GM23248 (cell line): ENCODE measurements around the gene INPP5D. TPM values are rescaled to one million over a fixed set of nuclear protein-coding genes. Genes with fewer than 3 reads are reported as not detected.
"Not testable (repeated sequence)": the region's sequence is repeated elsewhere in the genome, so short reads cannot be mapped to it uniquely, and the experiment has no call there.

Source experiments
- DNase-seq: peaks from one replicate; pipeline ENCODE4 v3.0.0-alpha.2; 2015
- H2AFZ ChIP-seq: fragments of 200-600 bp; sonication (generic); 2 replicates; pipeline ENCODE4 v1.6.1; 2016; ENCODE audit warnings: antibody characterized with exemption
- H3F3A ChIP-seq: fragments of 200-600 bp; sonication (generic); 2 replicates; pipeline ENCODE4 v1.6.1; 2016; ENCODE audit warnings: mild to moderate bottlenecking, antibody characterized with exemption, mixed run types; ENCODE audit not compliant: insufficient read depth
- H3K27ac ChIP-seq: fragments of 200-600 bp; sonication (generic); 2 replicates; pipeline ENCODE4 v1.5.1; 2016; ENCODE audit warnings: mild to moderate bottlenecking
- H3K27me3 ChIP-seq: fragments of 200-600 bp; sonication (generic); replicated peaks from 2 replicates; pipeline ENCODE4 v1.6.1; 2016; ENCODE audit warnings: mild to moderate bottlenecking; ENCODE audit not compliant: insufficient read depth
- H3K36me3 ChIP-seq: fragments of 200-600 bp; sonication (generic); 2 replicates; pipeline ENCODE4 v1.6.1; 2016; ENCODE audit warnings: low read depth, mild to moderate bottlenecking
- H3K4me1 ChIP-seq: fragments of 200-600 bp; sonication (generic); 2 replicates; pipeline ENCODE4 v1.6.1; 2016; ENCODE audit warnings: mild to moderate bottlenecking; ENCODE audit not compliant: insufficient read depth
- H3K4me2 ChIP-seq: fragments of 200-600 bp; sonication (generic); one replicate; pipeline ENCODE4 v1.6.1; 2016; ENCODE audit warnings: mild to moderate bottlenecking; ENCODE audit not compliant: unreplicated experiment
- H3K4me3 ChIP-seq: fragments of 200-600 bp; sonication (generic); 2 replicates; pipeline ENCODE4 v1.5.1; 2016; ENCODE audit warnings: mild to moderate bottlenecking
- H3K79me2 ChIP-seq: fragments of 200-600 bp; sonication (generic); 2 replicates; pipeline ENCODE4 v1.6.1; 2016; ENCODE audit warnings: mild to moderate bottlenecking; ENCODE audit not compliant: insufficient read depth
- H3K9ac ChIP-seq: fragments of 200-600 bp; sonication (generic); 2 replicates; pipeline ENCODE4 v1.6.1; 2016; ENCODE audit warnings: mild to moderate bottlenecking
- H3K9me2 ChIP-seq: fragments of 200-600 bp; sonication (generic); 2 replicates; pipeline ENCODE4 v1.6.1; 2016; ENCODE audit warnings: mixed run types, mild to moderate bottlenecking, moderate library complexity; ENCODE audit not compliant: insufficient read depth
- H3K9me3 ChIP-seq: fragments of 200-600 bp; sonication (generic); one replicate; pipeline ENCODE4 v1.6.1; 2017; ENCODE audit warnings: low read depth
- H4K20me1 ChIP-seq: fragments of 200-600 bp; sonication (generic); 2 replicates; pipeline ENCODE4 v1.6.0; 2016; ENCODE audit not compliant: insufficient read depth
- EZH2 ChIP-seq: fragments of 200-600 bp; sonication (generic); IDR thresholded peaks from 2 replicates; pipeline ENCODE4 v1.6.1; 2018; ENCODE audit warnings: antibody characterized with exemption, mild to moderate bottlenecking; ENCODE audit not compliant: insufficient read depth, poor library complexity, severe bottlenecking
- EZH2phosphoT487 ChIP-seq: fragments of 200-600 bp; sonication (generic); IDR thresholded peaks from 2 replicates; pipeline ENCODE4 v1.6.1; 2018; ENCODE audit warnings: antibody characterized with exemption, moderate library complexity, mild to moderate bottlenecking, low read depth; ENCODE audit not compliant: insufficient read depth
- WGBS, 2 experiments: methylation state at CpG; one replicate each; pipeline ENCODE4 v1.1.6; 2015 to 2017; ENCODE audit warnings: low lambda C conversion rate in 2 of 2, low coverage in 1 of 2; ENCODE audit errors: missing lambda C conversion rate in 2 of 2; 5-methylcytosine and 5-hydroxymethylcytosine counted together
- in situ Hi-C: fragments of 300-500 bp; cut with MboI; formaldehyde crosslinking; loops from 2 replicates; pipeline ENCODE4 v1.15.0; 2020
- polyA plus RNA-seq: library from polyadenylated mRNA; unstranded; fragments of >200 nt; fragmentation: Nextera tagmentation; extraction: Ambion mirVana; gene quantifications from 2 replicates; pipeline ENCODE4 v1.2.1, GENCODE V29; 2016
- total RNA-seq: library from RNA; depleted of rRNA; stranded (reverse); fragments of >200 nt; shearing (Covaris generic); gene quantifications from 2 replicates; pipeline ENCODE4 v1.2.3, GENCODE V29; 2014

INPP5D gene
- total and polyA plus RNA-seq, 2 experiments from 2014 or later: 0.23 TPM; not detected in 1

DNA sequence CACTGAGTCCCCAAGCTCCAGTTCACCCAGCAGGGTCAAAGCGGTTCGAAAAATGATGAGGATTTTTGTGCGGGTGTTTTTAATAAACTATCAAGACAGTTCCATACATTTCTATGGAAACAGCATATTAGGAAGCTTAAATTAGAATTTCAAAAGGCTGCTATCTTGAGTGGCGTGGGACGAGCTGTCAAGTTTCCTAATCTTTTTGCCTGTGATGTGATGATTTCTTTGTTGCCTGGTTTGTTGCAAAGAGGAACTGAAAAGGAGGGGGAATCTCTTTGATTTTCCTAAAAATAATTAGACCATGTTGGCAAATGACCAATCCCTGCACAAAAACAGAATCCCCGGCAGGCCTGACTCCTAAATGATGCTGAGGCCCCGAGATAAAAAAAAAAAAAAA, 125.2 kb downstream of the INPP5D start:
- 67 to 71% methylated on average over 7 of the region's 7 CpGs for WGBS, 2 experiments
- H3K79me2 ChIP-seq: no peaks in the 10 kb centered on the region

DNA sequence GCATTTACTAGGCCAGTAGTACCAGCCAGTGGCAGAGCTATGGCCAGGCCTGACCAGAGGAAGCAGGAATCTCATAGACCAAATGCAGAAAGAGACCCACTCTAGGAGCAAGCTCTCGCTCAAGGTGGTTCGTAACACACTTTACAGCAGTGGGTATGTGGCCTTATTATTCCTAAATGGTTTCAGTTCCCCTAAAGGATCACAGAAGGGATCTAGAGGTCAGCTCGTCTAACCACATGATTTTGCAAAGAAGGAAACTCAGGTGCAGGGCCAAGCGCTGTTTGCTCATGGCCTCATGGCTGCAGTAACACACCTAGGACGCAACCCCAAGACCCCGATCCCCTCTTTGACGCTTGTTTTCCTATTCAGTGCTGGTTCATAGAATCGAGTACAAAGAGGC, 125.8 kb downstream of the INPP5D start:
- Histone ChIP-seq H3K4me1 (no peaks in the 10 kb centered on the region), H4K20me1 (no peaks in the 10 kb centered on the region), H3F3A (no peaks in the 10 kb centered on the region)

More for the DNA sequence above, 125.2 kb downstream of the INPP5D start:
- Histone ChIP-seq H3K36me3 (no peaks in the 10 kb centered on the region), H4K20me1 (no peaks in the 10 kb centered on the region), H3K4me2 (no peak overlapping the region), H3K9me3 (no peaks in the 10 kb centered on the region), H3F3A (no peaks in the 10 kb centered on the region), H3K4me3 (no peak overlapping the region), H3K27me3 (peaks cover 12% of the 10 kb centered on the region; the same call in 1 of the 2 replicates), H3K9me2 (no peaks in the 10 kb centered on the region), H3K27ac (no peak overlapping the region), H2AFZ (no peak overlapping the region), H3K4me1 (no peaks in the 10 kb centered on the region), H3K9ac (no peak overlapping the region)
- no peak for DNase-seq
- TF ChIP-seq EZH2 (no peak), EZH2phosphoT487 (no peak)
- in situ Hi-C loops: no loop called here

DNA sequence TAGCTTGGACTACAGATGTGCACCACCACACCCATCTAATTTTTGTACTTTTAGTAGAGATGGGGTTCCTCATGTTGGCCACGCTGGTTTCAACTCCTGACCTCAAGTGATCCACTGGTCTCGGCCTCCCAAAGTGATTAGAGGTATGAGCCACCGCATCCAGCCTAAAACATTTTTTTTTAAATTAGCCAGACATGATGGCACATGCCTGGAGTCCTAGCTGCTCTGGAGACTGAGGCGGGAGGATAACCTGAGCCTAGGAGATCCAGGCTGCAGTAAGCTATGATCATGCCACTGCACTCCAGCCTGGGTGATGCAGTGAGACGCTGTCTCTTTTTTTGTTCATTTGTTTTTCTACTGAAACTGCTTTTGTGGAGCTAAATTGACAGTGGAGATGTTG, 126.7 kb downstream of the INPP5D start:
- no peak overlapping the region for H3K4me3 ChIP-seq
- no peak overlapping the region for H2AFZ ChIP-seq
- H3K9me3 ChIP-seq: no peaks in the 10 kb centered on the region
- H3K9ac ChIP-seq: no peak overlapping the region
- in situ Hi-C loops: no loop called here
- H3K79me2 ChIP-seq: no peaks in the 10 kb centered on the region
- no peaks in the 10 kb centered on the region for H3F3A ChIP-seq
- H4K20me1 ChIP-seq: no peaks in the 10 kb centered on the region
- TF ChIP-seq EZH2phosphoT487: no peak
- no peak for TF ChIP-seq EZH2
- DNase-seq: no peak
- H3K4me1 ChIP-seq: no peaks in the 10 kb centered on the region
- WGBS, 2 experiments: 70 to 71% methylated on average over 5 of the region's 5 CpGs
- H3K4me2 ChIP-seq: no peak overlapping the region
- H3K27me3 ChIP-seq: peaks cover 12% of the 10 kb centered on the region; the same call in 1 of the 2 replicates
- H3K27ac ChIP-seq: no peak overlapping the region
- H3K36me3 ChIP-seq: no peaks in the 10 kb centered on the region
- no peaks in the 10 kb centered on the region for H3K9me2 ChIP-seq

More for the DNA sequence above, 125.8 kb downstream of the INPP5D start:
- no peaks in the 10 kb centered on the region for H3K9me2 ChIP-seq
- H3K9ac ChIP-seq: no peak overlapping the region
- H2AFZ ChIP-seq: no peak overlapping the region
- H3K79me2 ChIP-seq: no peaks in the 10 kb centered on the region
- H3K4me2 ChIP-seq: no peak overlapping the region
- no peak for DNase-seq
- H3K27me3 ChIP-seq: peaks cover 12% of the 10 kb centered on the region; the same call in 1 of the 2 replicates
- no peaks in the 10 kb centered on the region for H3K9me3 ChIP-seq
- 77 to 78% methylated on average over 8 of the region's 8 CpGs for WGBS, 2 experiments
- no peak overlapping the region for H3K4me3 ChIP-seq
- H3K36me3 ChIP-seq: no peaks in the 10 kb centered on the region
- TF ChIP-seq EZH2 (no peak), EZH2phosphoT487 (no peak)
- in situ Hi-C loops: no loop called here
- H3K27ac ChIP-seq: no peak overlapping the region

DNA sequence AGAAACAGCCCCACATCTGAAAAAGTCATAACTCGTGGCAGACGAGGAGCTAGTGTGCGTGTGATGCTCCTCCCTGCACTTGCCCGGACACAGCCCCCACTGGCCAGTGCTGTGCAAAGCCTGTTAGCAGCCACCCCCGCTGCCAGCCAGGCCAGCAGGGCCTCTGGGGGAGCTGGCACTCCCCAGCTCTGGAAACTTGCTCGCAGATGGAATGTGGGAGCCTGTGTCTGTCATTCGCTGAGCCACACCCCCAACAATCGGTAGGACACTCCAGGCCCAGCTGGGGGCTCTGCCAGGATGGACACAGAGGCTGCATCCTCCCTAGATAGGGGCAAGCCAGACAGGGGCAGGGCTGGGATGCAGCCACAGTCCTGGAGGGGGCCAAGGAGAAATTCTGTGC, 128.9 kb downstream of the INPP5D start:
- DNase-seq: no peak
- H3K4me2 ChIP-seq: no peak overlapping the region

DNA sequence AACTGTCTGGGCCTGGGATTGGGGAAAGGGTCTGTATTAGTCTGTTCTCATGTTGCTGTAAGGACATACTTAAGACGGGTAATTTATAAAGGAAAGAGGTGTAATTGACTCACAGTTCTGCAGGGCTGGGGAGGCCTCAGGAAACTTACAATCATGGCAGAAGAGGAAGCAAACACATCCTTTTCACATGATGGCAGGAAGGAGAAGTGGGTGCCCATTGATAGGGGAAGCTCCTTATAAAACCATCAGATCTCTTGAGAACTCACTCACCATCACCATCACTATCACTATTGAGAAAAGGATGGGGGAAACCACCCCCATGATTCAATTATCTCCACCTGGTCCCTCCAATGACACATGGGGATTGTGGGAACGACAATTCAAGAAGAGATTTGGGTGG, 130.9 kb downstream of the INPP5D start:
- H3K4me3 ChIP-seq, H2AFZ ChIP-seq, H3K9me3 ChIP-seq, H3K36me3 ChIP-seq, in situ Hi-C loops, H3K79me2 ChIP-seq, H4K20me1 ChIP-seq, H3K4me1 ChIP-seq, DNase-seq, H3K9ac ChIP-seq, H3K9me2 ChIP-seq, H3K4me2 ChIP-seq, H3K27ac ChIP-seq, H3F3A ChIP-seq: not testable (repeated sequence)
- 53 to 69% methylated on average over 2 of the region's 2 CpGs for WGBS, 2 experiments
- peaks cover 12% of the 10 kb centered on the region for H3K27me3 ChIP-seq

More for the DNA sequence above, 128.9 kb downstream of the INPP5D start:
- no peaks in the 10 kb centered on the region for H3K36me3 ChIP-seq
- H3K4me3 ChIP-seq: no peak overlapping the region
- H3K27me3 ChIP-seq: peaks cover 13% of the 10 kb centered on the region
- no peaks in the 10 kb centered on the region for H4K20me1 ChIP-seq
- H3K4me1 ChIP-seq: no peaks in the 10 kb centered on the region
- no peak overlapping the region for H3K9ac ChIP-seq
- H3K79me2 ChIP-seq: no peaks in the 10 kb centered on the region
- H3F3A ChIP-seq: no peaks in the 10 kb centered on the region
- no peak for TF ChIP-seq EZH2
- no peak for TF ChIP-seq EZH2phosphoT487
- WGBS, 2 experiments: 50 to 59% methylated on average over 8 of the region's 8 CpGs
- in situ Hi-C loops: no loop called here
- H3K27ac ChIP-seq: no peak overlapping the region
- H2AFZ ChIP-seq: no peak overlapping the region
- no peaks in the 10 kb centered on the region for H3K9me2 ChIP-seq
- no peaks in the 10 kb centered on the region for H3K9me3 ChIP-seq
